LNCAP (cell line): Measurements from ENCODE around the gene TRAF3.

Source experiments
- TF ChIP-seq, protein P1 (sequence below): fragments of 450-650 bp; IDR thresholded peaks from 2 replicates; pipeline ENCODE4 v1.5.1; 2017; ENCODE audit warnings: mild to moderate bottlenecking

Gene TRAF3

DNA sequence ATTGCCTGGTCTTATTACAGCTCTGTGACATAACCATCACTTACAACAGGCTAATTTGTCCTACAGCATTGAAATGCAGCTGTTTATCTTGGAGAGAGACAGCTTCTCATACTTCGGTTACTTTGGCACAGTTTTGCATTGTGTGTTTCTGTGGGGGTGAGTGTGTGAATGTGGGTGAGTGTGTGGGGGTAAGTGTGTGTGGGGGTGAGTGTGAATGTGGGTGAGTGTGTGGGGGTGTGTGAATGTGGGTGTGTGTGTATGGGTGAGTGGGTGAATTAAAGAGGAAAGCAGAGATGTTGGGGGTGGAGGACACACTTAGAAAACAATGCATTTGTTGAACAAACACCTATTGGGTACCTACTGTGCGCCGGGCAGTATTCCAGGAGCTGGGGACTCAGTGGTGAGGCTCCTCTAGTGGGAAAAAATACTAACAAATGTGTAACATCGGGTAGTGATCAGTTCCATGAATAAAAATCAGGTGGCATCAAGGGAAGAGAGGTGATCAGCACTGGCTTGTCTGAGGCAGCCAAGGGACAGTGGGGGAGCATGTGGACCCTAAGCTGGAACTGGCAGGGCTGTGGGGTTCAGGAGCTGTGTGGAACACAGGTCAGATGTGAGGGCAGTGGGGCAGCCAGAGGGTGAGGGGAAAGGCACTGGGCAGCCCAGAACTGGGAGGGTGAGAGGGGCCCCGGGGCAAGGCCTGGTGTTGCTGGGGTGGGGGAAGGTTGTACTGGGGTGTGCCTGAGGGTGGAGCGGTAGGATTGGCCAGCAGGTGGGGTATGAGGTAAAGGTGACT is 101.1 kb downstream of the TRAF3 start:
- TF ChIP-seq, protein P1, sequence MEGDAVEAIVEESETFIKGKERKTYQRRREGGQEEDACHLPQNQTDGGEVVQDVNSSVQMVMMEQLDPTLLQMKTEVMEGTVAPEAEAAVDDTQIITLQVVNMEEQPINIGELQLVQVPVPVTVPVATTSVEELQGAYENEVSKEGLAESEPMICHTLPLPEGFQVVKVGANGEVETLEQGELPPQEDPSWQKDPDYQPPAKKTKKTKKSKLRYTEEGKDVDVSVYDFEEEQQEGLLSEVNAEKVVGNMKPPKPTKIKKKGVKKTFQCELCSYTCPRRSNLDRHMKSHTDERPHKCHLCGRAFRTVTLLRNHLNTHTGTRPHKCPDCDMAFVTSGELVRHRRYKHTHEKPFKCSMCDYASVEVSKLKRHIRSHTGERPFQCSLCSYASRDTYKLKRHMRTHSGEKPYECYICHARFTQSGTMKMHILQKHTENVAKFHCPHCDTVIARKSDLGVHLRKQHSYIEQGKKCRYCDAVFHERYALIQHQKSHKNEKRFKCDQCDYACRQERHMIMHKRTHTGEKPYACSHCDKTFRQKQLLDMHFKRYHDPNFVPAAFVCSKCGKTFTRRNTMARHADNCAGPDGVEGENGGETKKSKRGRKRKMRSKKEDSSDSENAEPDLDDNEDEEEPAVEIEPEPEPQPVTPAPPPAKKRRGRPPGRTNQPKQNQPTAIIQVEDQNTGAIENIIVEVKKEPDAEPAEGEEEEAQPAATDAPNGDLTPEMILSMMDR: no peak

DNA sequence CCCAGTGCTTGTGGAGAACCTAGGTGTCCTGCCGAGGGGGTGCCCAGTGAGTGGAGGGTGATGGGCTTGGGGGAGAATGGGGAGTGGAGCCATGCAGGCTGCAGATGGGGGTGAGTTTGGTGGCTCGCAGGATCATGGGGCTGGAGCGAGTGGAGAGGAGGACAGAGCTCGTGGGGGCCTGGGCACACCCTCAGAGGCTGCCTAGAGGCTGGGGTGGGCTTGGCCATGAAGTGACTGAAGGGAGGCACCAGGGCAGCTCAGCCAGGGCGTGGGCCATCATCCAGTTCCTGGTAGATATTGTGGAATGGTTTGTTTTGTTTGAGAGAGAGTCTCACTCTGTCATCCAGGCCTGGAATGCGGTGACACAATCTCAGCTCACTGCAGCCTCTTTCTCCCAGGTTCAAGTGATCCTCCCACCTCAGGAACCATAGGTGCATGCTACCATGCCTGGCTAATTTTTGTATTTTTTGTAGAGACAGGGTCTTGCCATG is 101.8 kb downstream of the TRAF3 start:
- TF ChIP-seq, protein P1: no peak

DNA sequence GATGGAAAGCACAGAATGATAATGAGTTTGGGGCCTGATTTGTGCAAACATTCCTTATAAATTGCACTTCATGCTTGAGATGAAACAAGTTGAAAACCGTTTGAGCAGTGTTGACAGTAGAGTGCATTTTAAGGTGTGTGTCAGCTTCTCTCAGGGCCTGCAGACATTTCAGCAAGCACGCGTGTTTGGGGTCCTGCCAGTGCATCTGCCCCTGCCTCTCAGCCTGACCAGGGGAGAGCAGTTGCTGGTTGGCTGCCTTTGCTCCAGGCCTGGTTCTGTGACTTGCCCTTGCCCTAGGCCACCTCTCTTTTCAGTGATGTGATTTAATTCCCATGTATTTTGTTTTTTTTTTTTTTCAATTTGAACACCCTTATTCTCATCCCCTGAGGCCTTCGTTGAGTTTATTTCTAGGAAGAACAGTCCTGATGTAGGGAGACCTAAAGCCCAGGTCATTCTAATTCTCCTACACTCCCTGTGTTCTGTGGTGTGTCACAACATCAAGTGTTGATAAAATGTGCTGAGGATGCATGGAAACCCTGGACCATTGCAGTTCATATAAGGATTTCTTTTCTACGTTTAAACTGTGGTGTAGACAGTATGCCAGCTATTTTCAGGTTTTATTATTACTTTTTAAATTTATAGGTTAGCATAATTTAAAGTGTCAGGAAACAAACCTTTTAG is 105.1 kb downstream of the TRAF3 start:
- TF ChIP-seq, protein P1: no peak

DNA sequence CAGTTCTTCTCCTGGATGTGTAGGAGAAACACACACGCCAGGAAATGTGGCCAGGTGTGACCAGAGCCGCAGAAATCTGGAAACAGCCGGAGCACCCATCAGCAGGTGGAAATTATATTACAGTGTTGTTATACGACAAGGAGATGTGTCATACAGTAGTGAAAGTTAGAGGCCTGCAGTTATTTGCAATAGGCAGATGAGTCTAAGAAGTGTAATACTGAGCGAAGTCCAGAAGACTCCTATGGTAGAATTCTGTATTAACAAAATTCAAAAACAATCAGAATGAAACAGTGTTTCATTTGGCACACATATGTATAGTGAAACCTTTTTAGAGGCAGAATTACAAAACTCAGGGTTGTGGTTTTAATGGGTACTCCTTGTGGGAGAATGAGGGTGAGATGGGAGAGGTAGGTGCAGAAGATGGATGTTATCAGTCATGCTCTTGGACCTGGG is 105.9 kb downstream of the TRAF3 start:
- TF ChIP-seq, protein P1: no peak

DNA sequence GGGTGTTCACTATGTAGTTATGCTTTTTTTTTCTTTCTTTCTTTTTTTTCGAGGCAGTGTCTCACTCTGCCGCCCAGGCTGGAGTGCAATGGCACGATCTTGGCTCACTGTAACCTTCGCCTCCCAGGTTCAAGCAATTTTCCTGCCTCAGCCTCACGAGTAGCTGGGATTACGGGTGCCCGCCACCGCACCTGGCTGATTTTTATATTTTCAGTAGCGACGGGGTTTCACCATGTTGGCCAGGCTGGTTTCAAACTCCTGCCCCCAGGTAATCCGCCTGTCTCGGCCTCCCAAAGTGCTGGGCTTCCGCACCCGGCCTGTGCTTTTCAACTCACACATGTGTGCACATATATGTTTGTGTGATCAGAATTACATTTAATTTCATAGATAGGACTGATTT is 106.3 kb downstream of the TRAF3 start:
- TF ChIP-seq, protein P1: no peak

DNA sequence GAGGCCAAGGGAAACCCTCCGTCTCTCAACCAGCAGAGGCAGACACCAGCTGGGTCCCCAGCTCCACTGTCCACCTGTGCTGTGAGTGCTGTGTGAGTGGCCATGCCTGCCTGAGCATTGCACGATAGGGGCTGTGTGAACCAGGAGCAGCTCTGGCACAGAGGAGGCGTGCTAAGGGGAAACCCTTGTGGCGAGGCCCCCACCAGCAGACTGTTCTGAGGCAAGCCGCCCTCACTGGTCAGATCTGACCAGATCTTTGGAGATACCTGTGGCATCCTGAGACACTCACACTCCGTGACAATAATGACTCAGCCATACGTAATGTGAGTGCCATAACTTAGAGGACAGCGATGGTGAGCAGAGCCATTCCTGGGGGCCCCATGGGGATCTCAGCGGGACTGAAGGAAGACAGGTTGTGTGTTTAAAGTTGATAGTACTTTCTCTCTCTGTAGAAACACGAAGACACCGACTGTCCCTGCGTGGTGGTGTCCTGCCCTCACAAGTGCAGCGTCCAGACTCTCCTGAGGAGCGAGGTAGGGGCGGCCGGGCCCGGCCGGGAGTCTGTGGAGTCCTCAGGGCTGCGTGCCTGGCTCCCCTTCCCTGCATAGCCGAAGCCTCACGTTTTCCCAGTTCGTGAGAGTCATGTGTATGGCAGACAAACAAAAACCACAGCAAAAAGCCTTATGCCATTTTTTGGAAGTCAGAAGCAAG is 108.6 kb downstream of the TRAF3 start:
- TF ChIP-seq, protein P1: no peak

DNA sequence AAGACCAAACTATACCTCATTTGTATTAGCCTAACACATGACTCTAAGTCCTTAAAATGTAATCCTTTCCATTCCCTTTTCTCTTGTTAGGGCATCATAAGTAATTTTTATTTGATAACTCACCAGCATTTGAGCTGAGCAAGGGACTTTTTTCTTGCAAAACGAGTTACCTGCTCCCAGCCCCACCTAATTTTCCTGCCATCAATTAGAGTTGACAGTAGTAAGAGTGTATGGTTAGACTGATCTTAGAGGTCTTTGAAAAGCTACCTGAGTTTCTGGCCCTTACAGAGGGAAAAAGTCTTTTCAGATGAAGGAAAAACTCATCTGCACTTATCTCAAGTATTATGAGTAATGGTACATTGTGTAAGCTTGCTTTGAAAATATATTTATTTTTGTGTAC is 111.5 kb downstream of the TRAF3 start:
- TF ChIP-seq, protein P1: no peak
